ENCODE data around the gene MYO1B. TPM values are rescaled to one million over a fixed set of nuclear protein-coding genes. Genes with fewer than 3 reads are reported as not detected.

Gene MYO1B
- total and polyA plus RNA-seq, 10 of the 15 experiments (the other 5 are each of a cell fraction or from before 2014, with no cell fraction given), result 0.10 to 4.2 (median 1.6) TPM

- ATAC-seq (peak; percentile 72), FAIRE-seq (no peak), DNase-seq (ENCODE audit: low read depth, low spot score) (no peak)
- H3K4me2 ChIP-seq (ENCODE audit: control insufficient read depth, insufficient read depth), result peak overlapping the region; percentile 61
- H3K9ac ChIP-seq (ENCODE audit: control insufficient read depth, insufficient read depth, low read length), result no peak overlapping the region
- SMC1A ChIA-PET (ENCODE audit: uncharacterized antibody, unreplicated experiment), result interaction anchor here (1.0 to 1.2 kb wide), 2 partner anchors 153 to 155 kb away, joined by 3 to 4 read pairs; no protein-coding TSS in a partner anchor
- no TSS peak for BruUV-seq (replicated peaks)
- CTCF ChIA-PET, result interaction anchor here (1.8 kb wide), 1 partner anchor 13 kb away, joined by 10 read pairs; no protein-coding TSS in a partner anchor
- in situ Hi-C loops (cut with MboI) (no loop called here), intact Hi-C loops (cut with micrococcal nuclease; ENCODE audit: unreplicated experiment) (no loop called here)
- RAD21 ChIA-PET (ENCODE audit: unreplicated experiment), result interaction anchor here (0.6 to 1.1 kb wide), 3 partner anchors 10 to 23 kb away, joined by 3 to 4 read pairs (median 3); no protein-coding TSS in a partner anchor
- no peaks in the 10 kb centered on the region; the same call in 2 of the 3 replicates for H3K9me3 ChIP-seq (replicated peaks; ENCODE audit: control insufficient read depth, insufficient read depth, low read length)
- H3K27ac ChIP-seq (ENCODE audit: control insufficient read depth, insufficient read depth), result peak overlapping the region; percentile 46
- POLR2A ChIA-PET, result no interaction called here
- no peaks in the 10 kb centered on the region for H3K79me2 ChIP-seq (ENCODE audit: control insufficient read depth, insufficient read depth, low read length)
- H2AFZ ChIP-seq (ENCODE audit: control insufficient read depth, low read depth, low read length), result peak overlapping the region; percentile 76
- no peaks in the 10 kb centered on the region for H3K27me3 ChIP-seq (replicated peaks in 1 of 2; ENCODE audit: control insufficient read depth in 2 of 2, insufficient read depth in 2 of 2, low read length in 1 of 2)
- no peaks in the 10 kb centered on the region for H4K20me1 ChIP-seq (ENCODE audit: control insufficient read depth, insufficient read depth)
- H3K36me3 ChIP-seq (ENCODE audit: control insufficient read depth in 2 of 2, insufficient read depth in 2 of 2, low read length in 1 of 2), result no peaks in the 10 kb centered on the region
- 0 out of 2 replicates have a peak overlapping the region, but pooled peaks have one; percentile 4 for H3K4me3 ChIP-seq
- TF ChIP-seq BMI1 (IDR thresholded peaks at IDR 0.05; ENCODE audit: borderline replicate concordance), result no peak
- peak; percentile 52; the same call in 1 of the 2 replicates for TF ChIP-seq RELB (IDR thresholded peaks at IDR 0.05; ENCODE audit: low read depth)
- peak in 1 of 2 experiments; percentile 45; a peak in 2 of 4 replicates for TF ChIP-seq IKZF2 (IDR thresholded peaks at IDR 0.05)
- H3K4me1 ChIP-seq (ENCODE audit: control insufficient read depth, insufficient read depth, low read length), result no peaks in the 10 kb centered on the region
- 13% methylated on average over 4 of the region's 4 CpGs for WGBS (ENCODE audit: insufficient coverage, insufficient replicate concordance, low lambda C conversion rate, missing lambda C conversion rate)
Measured at GRCh38 chr2:191204433-191204832, 40.8 kb upstream of the MYO1B start.

Data from GM12878 (cell line).